Loucy (cell line): ENCODE measurements around the gene HRH1.
A peak's percentile ranks its signal among the peaks of the same experiment; 100 is the strongest.

Experiments used
- H2AFZ ChIP-seq: fragments of 200-600 bp; sonication (generic); 2 replicates; pipeline ENCODE4 v1.6.0; 2016; ENCODE audit warnings: antibody characterized with exemption, mild to moderate bottlenecking, low read length, moderate library complexity
- H3F3A ChIP-seq: fragments of 200-600 bp; 2 replicates; pipeline ENCODE4 v1.6.0; 2016; ENCODE audit warnings: antibody characterized with exemption, low read depth, mild to moderate bottlenecking
- H3K27me3 ChIP-seq: fragments of 200-600 bp; sonication (generic); 2 replicates; pipeline ENCODE4 v1.6.1; 2014; ENCODE audit warnings: low read length, mild to moderate bottlenecking; ENCODE audit not compliant: insufficient read depth, poor library complexity, severe bottlenecking
- H3K36me3 ChIP-seq: fragments of 200-600 bp; sonication (generic); 2 replicates; pipeline ENCODE4 v1.6.1; 2016; ENCODE audit warnings: low read length; ENCODE audit not compliant: insufficient read depth
- H3K4me1 ChIP-seq: fragments of 200-600 bp; sonication (generic); 2 replicates; pipeline ENCODE4 v1.5.1; 2014; ENCODE audit warnings: low read length, mild to moderate bottlenecking; ENCODE audit not compliant: insufficient read depth, poor library complexity, severe bottlenecking
- H3K4me2 ChIP-seq: fragments of 200-600 bp; sonication (generic); 2 replicates; pipeline ENCODE4 v1.6.0; 2014; ENCODE audit warnings: antibody characterized with exemption, low read length, low read depth, mild to moderate bottlenecking; ENCODE audit not compliant: poor library complexity, severe bottlenecking
- H3K4me3 ChIP-seq: fragments of 200-600 bp; sonication (generic); 2 replicates; pipeline ENCODE4 v1.5.1; 2014; ENCODE audit warnings: low read length, mild to moderate bottlenecking, mixed read lengths; ENCODE audit not compliant: poor library complexity, severe bottlenecking
- H3K79me2 ChIP-seq: fragments of 200-600 bp; sonication (generic); 2 replicates; pipeline ENCODE4 v1.6.1; 2014; ENCODE audit warnings: low read length; ENCODE audit not compliant: insufficient read depth
- H3K9ac ChIP-seq: fragments of 200-600 bp; sonication (generic); 2 replicates; pipeline ENCODE4 v1.6.0; 2014; ENCODE audit warnings: mild to moderate bottlenecking, low read depth, low read length, moderate library complexity; ENCODE audit not compliant: poor library complexity, severe bottlenecking
- H3K9me2 ChIP-seq: fragments of 200-600 bp; sonication (generic); replicated peaks from 2 replicates; pipeline ENCODE4 v1.6.1; 2016; ENCODE audit warnings: low read depth, low read length, mixed read lengths
- H3K9me3 ChIP-seq: fragments of 200-600 bp; sonication (generic); 2 replicates; pipeline ENCODE4 v1.6.1; 2014; ENCODE audit warnings: mild to moderate bottlenecking, antibody characterized with exemption, low read length, low read depth; ENCODE audit not compliant: insufficient read depth
- H4K20me1 ChIP-seq: fragments of 200-600 bp; sonication (generic); 2 replicates; pipeline ENCODE4 v1.6.0; 2014; ENCODE audit warnings: antibody characterized with exemption, low read length, mild to moderate bottlenecking; ENCODE audit not compliant: insufficient read depth, poor library complexity, severe bottlenecking
- CTCF ChIP-seq: fragments of 200-600 bp; sonication (generic); conservative IDR thresholded peaks from 2 replicates; pipeline ENCODE4 v1.5.1; 2014; ENCODE audit warnings: mild to moderate bottlenecking, antibody characterized with exemption, low read length
- EZH2phosphoT487 ChIP-seq: fragments of 200-600 bp; IDR thresholded peaks from 2 replicates; pipeline ENCODE4 v1.6.1; 2018; ENCODE audit warnings: antibody characterized with exemption, mild to moderate bottlenecking, moderate library complexity, borderline replicate concordance

Gene HRH1

GRCh38 chr3:11195721-11196332, 41.5 kb downstream of the HRH1 start:
- no peak overlapping the region for H3K9ac ChIP-seq
- no peaks in the 10 kb centered on the region for H4K20me1 ChIP-seq
- H3K9me3 ChIP-seq = no peaks in the 10 kb centered on the region
- no peaks in the 10 kb centered on the region for H3K79me2 ChIP-seq
- no peaks in the 10 kb centered on the region for H3F3A ChIP-seq
- TF ChIP-seq EZH2phosphoT487 = no peak
- no peak for TF ChIP-seq CTCF
- H3K4me2 ChIP-seq = peak overlapping the region; percentile 37
- no peaks in the 10 kb centered on the region for H3K9me2 ChIP-seq
- H3K27me3 ChIP-seq = no peaks in the 10 kb centered on the region
- H2AFZ ChIP-seq = peak overlapping the region; percentile 84
- H3K36me3 ChIP-seq = no peaks in the 10 kb centered on the region
- peak overlapping the region; percentile 45 for H3K4me3 ChIP-seq
- H3K4me1 ChIP-seq = peaks cover 11% of the 10 kb centered on the region

GRCh38 chr3:11197484-11197883, 43.2 kb downstream of the HRH1 start:
- no peaks in the 10 kb centered on the region for H3K36me3 ChIP-seq
- TF ChIP-seq EZH2phosphoT487 = no peak
- TF ChIP-seq CTCF = no peak
- no peaks in the 10 kb centered on the region for H3K79me2 ChIP-seq
- H3K4me2 ChIP-seq = no peak overlapping the region
- peaks cover 11% of the 10 kb centered on the region for H3K4me1 ChIP-seq
- H3K4me3 ChIP-seq = no peak overlapping the region
- no peaks in the 10 kb centered on the region for H3K9me2 ChIP-seq
- no peaks in the 10 kb centered on the region for H3F3A ChIP-seq
- H2AFZ ChIP-seq = no peak overlapping the region
- no peaks in the 10 kb centered on the region for H3K9me3 ChIP-seq
- H3K27me3 ChIP-seq = no peaks in the 10 kb centered on the region
- no peak overlapping the region for H3K9ac ChIP-seq
- no peaks in the 10 kb centered on the region for H4K20me1 ChIP-seq

- H3F3A ChIP-seq = no peaks in the 10 kb centered on the region
- no peaks in the 10 kb centered on the region for H3K27me3 ChIP-seq
- no peak for TF ChIP-seq CTCF
- TF ChIP-seq EZH2phosphoT487 = no peak
- H3K79me2 ChIP-seq = no peaks in the 10 kb centered on the region
- H3K9me3 ChIP-seq = no peaks in the 10 kb centered on the region
- H3K4me2 ChIP-seq = no peak overlapping the region
- H3K36me3 ChIP-seq = no peaks in the 10 kb centered on the region
- no peaks in the 10 kb centered on the region for H4K20me1 ChIP-seq
- no peak overlapping the region for H2AFZ ChIP-seq
- no peaks in the 10 kb centered on the region for H3K9me2 ChIP-seq
- H3K4me1 ChIP-seq = peaks cover 11% of the 10 kb centered on the region
- no peak overlapping the region for H3K9ac ChIP-seq
- no peak overlapping the region for H3K4me3 ChIP-seq
These were observed 43.8 kb downstream of the HRH1 start for GRCh38 chr3:11198070-11198469.
